ENCODE data around the gene SYNPO2.
A peak's percentile ranks its signal among the peaks of the same experiment; 100 is the strongest.
"Not testable (repeated sequence)": the region's sequence is repeated elsewhere in the genome, so short reads cannot be mapped to it uniquely, and the experiment has no call there.

- TF ChIP-seq CTCF (IDR thresholded peaks at IDR 0.05; ENCODE audit: control extremely low read depth in 1 of 3, insufficient read depth in 1 of 3, low read depth in 1 of 3, low read length in 3 of 3); ZNF274 (IDR thresholded peaks at IDR 0.05; ENCODE audit: borderline replicate concordance, extremely low read depth, low read length); MAFK (IDR thresholded peaks at IDR 0.05; ENCODE audit: low read depth, low read length); HDAC6 (IDR thresholded peaks at IDR 0.05; ENCODE audit: low read depth, low read length); EZH2 (IDR thresholded peaks at IDR 0.05; ENCODE audit: low read depth, low read length, severe bottlenecking); EP300 (IDR thresholded peaks at IDR 0.05; ENCODE audit: borderline replicate concordance in 1 of 2, low read depth in 2 of 2, low read length in 2 of 2); CBX5 (IDR thresholded peaks at IDR 0.05; ENCODE audit: low read depth, low read length); TBP (IDR thresholded peaks at IDR 0.05; ENCODE audit: low read depth, low read length): not testable (repeated sequence)
- peak; percentile 64 for TF ChIP-seq YY1 (IDR thresholded peaks at IDR 0.05; ENCODE audit: low read depth, low read length)
Observed at GRCh38 chr4:119067670-119068360, 179.2 kb downstream of the SYNPO2 start.

Data from H1 (cell line).